ENCODE results near the gene CGB2. TPM values are rescaled to one million over a fixed set of nuclear protein-coding genes. Genes with fewer than 3 reads are reported as not detected.
A peak's percentile ranks its signal among the peaks of the same experiment; 100 is the strongest.

The CGB2 gene
- total and polyA plus RNA-seq, 9 of the 15 experiments (the other 6 are each of a cell fraction or from before 2014, with no cell fraction given), result 0.22 TPM; not detected in 8

GRCh38 chr19:49017666-49018351 lies 13.9 kb upstream of the CGB2 start (continued):
- TF ChIP-seq ZNF146 (CRISPR knock-in tag; IDR thresholded peaks at IDR 0.05; ENCODE audit: unreplicated experiment), result no peak
- TF ChIP-seq SUPT5H (IDR thresholded peaks at IDR 0.05), result peak; percentile 54
- TF ChIP-seq ARID2 (IDR thresholded peaks at IDR 0.05), result no peak
- no peak for TF ChIP-seq FOXA3 (CRISPR knock-in tag; conservative IDR thresholded peaks at IDR 0.05 in 1 of 2, IDR thresholded peaks at IDR 0.05 in 1 of 2)
- TF ChIP-seq TFE3 (CRISPR knock-in tag; IDR thresholded peaks at IDR 0.05), result no peak
- TF ChIP-seq EP300 (IDR thresholded peaks at IDR 0.05; ENCODE audit: low read length), result no peak
- TF ChIP-seq ZNF707 (CRISPR knock-in tag; conservative IDR thresholded peaks at IDR 0.05), result no peak
- no peak for TF ChIP-seq ZNF174 (CRISPR knock-in tag; IDR thresholded peaks at IDR 0.05)
- no peak for TF ChIP-seq SLC30A9 (CRISPR knock-in tag; IDR thresholded peaks at IDR 0.05)
- TF ChIP-seq CTCFL (IDR thresholded peaks at IDR 0.05; ENCODE audit: borderline replicate concordance, insufficient read depth, low read depth, low read length, poor library complexity, severe bottlenecking), result peak; percentile 46
- TF ChIP-seq GABPA (tag; conservative IDR thresholded peaks at IDR 0.05; ENCODE audit: low read depth), result no peak
- TF ChIP-seq GTF2F1 (IDR thresholded peaks at IDR 0.05; ENCODE audit: low read depth, low read length), result no peak
- no peak for TF ChIP-seq AFF4 (CRISPR knock-in tag; IDR thresholded peaks at IDR 0.05)
- TF ChIP-seq POLR2AphosphoS2 (IDR thresholded peaks at IDR 0.05; ENCODE audit: low read length), result peak; percentile 87
- TF ChIP-seq KLF1 (tag; IDR thresholded peaks at IDR 0.05), result no peak
- no peak for TF ChIP-seq SREBF2 (CRISPR knock-in tag; IDR thresholded peaks at IDR 0.05)

All from K562 (cell line).